ENCODE measurements around the gene MTERF4. TPM values are rescaled to one million over a fixed set of nuclear protein-coding genes. Genes with fewer than 3 reads are reported as not detected.

MTERF4 gene
- total RNA-seq, 4 donors from 2014 or later: 26.9 to 39.1 (median 34.5) TPM

- no peak for TF ChIP-seq CTCF (IDR thresholded peaks at IDR 0.05)
- DNase-seq (ENCODE audit: low spot score) (no peak), ATAC-seq (ENCODE audit: low FRiP score) (no peak)
Observed at GRCh38 chr2:241132538-241133435, 30.7 kb upstream of the MTERF4 start.

- DNase-seq (ENCODE audit: low spot score) (no peak), ATAC-seq (ENCODE audit: low FRiP score) (no peak)
- TF ChIP-seq CTCF (IDR thresholded peaks at IDR 0.05): no peak
Observed at GRCh38 chr2:241131531-241131930, 29.4 kb upstream of the MTERF4 start.

- no peak for DNase-seq (ENCODE audit: low spot score)
- ATAC-seq (ENCODE audit: low FRiP score): no peak
- TF ChIP-seq CTCF (IDR thresholded peaks at IDR 0.05): no peak
Observed at GRCh38 chr2:241130316-241130715, 28.2 kb upstream of the MTERF4 start.

- TF ChIP-seq CTCF (IDR thresholded peaks at IDR 0.05): no peak
- DNase-seq (ENCODE audit: low spot score): no peak
- ATAC-seq (ENCODE audit: low FRiP score): no peak
Observed at GRCh38 chr2:241129086-241129871, 27.2 kb upstream of the MTERF4 start.

GRCh38 chr2:241128266-241128665 is 26.2 kb upstream of the MTERF4 start:
- TF ChIP-seq CTCF (IDR thresholded peaks at IDR 0.05): no peak
- no peak for ATAC-seq (ENCODE audit: low FRiP score)
- no peak for DNase-seq (ENCODE audit: low spot score)

- ATAC-seq (ENCODE audit: low FRiP score) (no peak), DNase-seq (ENCODE audit: low spot score) (no peak)
- TF ChIP-seq CTCF (IDR thresholded peaks at IDR 0.05): no peak
Observed at GRCh38 chr2:241126771-241127202, 24.7 kb upstream of the MTERF4 start.

Data from omental fat pad (tissue), 4 donors.